Spleen (tissue), 7 donors: Measurements from ENCODE around the gene CCDC12.

Experiments used
- POLR2A ChIP-seq, 3 donors: fragments of 450-650 bp; IDR thresholded peaks; one replicate each; pipeline ENCODE4 v1.5.1; 2017; ENCODE audit warnings: antibody characterized with exemption in 3 of 3, mild to moderate bottlenecking in 1 of 3
- TF ChIP-seq, protein P1 (sequence below), 11 experiments: fragments of 200-600 bp in 7 of 11; fragments of 450-650 bp in 4 of 11; sonication (generic) in 4 of 11; IDR thresholded peaks in 8 of 11; conservative IDR thresholded peaks in 3 of 11; 1 replicate in 7 of 11; 2 replicates in 4 of 11; pipeline versions ENCODE4 v1.4.0 to v1.8.0; 2016 to 2021; ENCODE audit warnings: antibody characterized with exemption in 11 of 11, inconsistent platforms in 4 of 11, mild to moderate bottlenecking in 1 of 11
- donor health status: DM: no; HTN: no; CAD: no; lungs with moderate emphysema.
- donor health status: DM: no; HTN: no; CAD: no.
- donor health status: DM: no; HTN: no; CAD: no.

DNA sequence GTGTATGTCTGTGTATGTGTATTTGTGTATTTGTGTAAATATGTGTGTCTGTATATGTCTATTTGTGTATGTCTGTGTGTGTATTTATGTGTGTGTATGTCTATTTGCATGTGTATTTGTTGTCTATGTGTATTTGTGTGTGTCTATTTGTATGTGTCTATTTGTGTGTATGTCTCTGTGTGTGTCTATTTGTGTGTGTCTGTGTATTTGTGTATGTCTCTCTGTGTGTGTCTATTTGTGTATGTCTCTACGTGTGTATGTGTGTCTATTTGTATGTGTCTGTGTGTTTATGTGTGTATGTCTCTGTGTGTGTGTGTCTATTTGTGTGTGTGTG is 68.6 kb downstream of the CCDC12 start:
- TF ChIP-seq, protein P1, sequence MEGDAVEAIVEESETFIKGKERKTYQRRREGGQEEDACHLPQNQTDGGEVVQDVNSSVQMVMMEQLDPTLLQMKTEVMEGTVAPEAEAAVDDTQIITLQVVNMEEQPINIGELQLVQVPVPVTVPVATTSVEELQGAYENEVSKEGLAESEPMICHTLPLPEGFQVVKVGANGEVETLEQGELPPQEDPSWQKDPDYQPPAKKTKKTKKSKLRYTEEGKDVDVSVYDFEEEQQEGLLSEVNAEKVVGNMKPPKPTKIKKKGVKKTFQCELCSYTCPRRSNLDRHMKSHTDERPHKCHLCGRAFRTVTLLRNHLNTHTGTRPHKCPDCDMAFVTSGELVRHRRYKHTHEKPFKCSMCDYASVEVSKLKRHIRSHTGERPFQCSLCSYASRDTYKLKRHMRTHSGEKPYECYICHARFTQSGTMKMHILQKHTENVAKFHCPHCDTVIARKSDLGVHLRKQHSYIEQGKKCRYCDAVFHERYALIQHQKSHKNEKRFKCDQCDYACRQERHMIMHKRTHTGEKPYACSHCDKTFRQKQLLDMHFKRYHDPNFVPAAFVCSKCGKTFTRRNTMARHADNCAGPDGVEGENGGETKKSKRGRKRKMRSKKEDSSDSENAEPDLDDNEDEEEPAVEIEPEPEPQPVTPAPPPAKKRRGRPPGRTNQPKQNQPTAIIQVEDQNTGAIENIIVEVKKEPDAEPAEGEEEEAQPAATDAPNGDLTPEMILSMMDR (IDR thresholded peaks at IDR 0.05 in 8 of 11, conservative IDR thresholded peaks at IDR 0.05 in 3 of 11) = peak in 1 of 11 experiments; percentile 30
- no peak for TF ChIP-seq POLR2A (IDR thresholded peaks at IDR 0.05)
